Activated CD8-positive, alpha-beta memory T cell treated with anti-CD3 and anti-CD28 coated beads, Interleukin-2, amount 50 U/mL, for 1 hour (primary cell): Measurements from ENCODE around the gene VASH1.

Experiments used
- DNase-seq: peaks from one replicate; pipeline ENCODE4 v3.0.0-alpha.2; 2020; ENCODE audit errors: extremely low read depth

Gene VASH1

GRCh38 chr14:76742185-76742584, 19.1 kb upstream of the VASH1 start:
- no peak for DNase-seq

- no peak for DNase-seq
Measured at GRCh38 chr14:76742966-76743365, 18.3 kb upstream of the VASH1 start.

- DNase-seq: no peak
Measured at GRCh38 chr14:76752744-76753143, 8.5 kb upstream of the VASH1 start.

GRCh38 chr14:76753541-76754198, 7.6 kb upstream of the VASH1 start:
- no peak for DNase-seq

- DNase-seq: no peak
Measured at GRCh38 chr14:76754586-76754985, 6.7 kb upstream of the VASH1 start.

GRCh38 chr14:76755610-76756370, 5.5 kb upstream of the VASH1 start:
- no peak for DNase-seq

GRCh38 chr14:76756371-76756750, 4.9 kb upstream of the VASH1 start:
- no peak for DNase-seq

- DNase-seq: no peak
Measured at GRCh38 chr14:76759589-76759988, 1.7 kb upstream of the VASH1 start.

- no peak for DNase-seq
Measured at GRCh38 chr14:76760331-76761135, 735 bp upstream of the VASH1 start.

GRCh38 chr14:76761960-76762410, 717 bp downstream of the VASH1 start:
- DNase-seq: no peak

GRCh38 chr14:76762411-76763095, 1.3 kb downstream of the VASH1 start:
- DNase-seq: no peak

- no peak for DNase-seq
Measured at GRCh38 chr14:76763096-76764041, 2.1 kb downstream of the VASH1 start.

- DNase-seq: no peak
Measured at GRCh38 chr14:76765461-76765931, 4.2 kb downstream of the VASH1 start.

GRCh38 chr14:76767681-76768656, 6.7 kb downstream of the VASH1 start:
- DNase-seq: peak; percentile 57

- DNase-seq: no peak
Measured at GRCh38 chr14:76768671-76769500, 7.6 kb downstream of the VASH1 start.

- DNase-seq: no peak
Measured at GRCh38 chr14:76769636-76770292, 8.5 kb downstream of the VASH1 start.

GRCh38 chr14:76770521-76771436, 9.5 kb downstream of the VASH1 start:
- DNase-seq: no peak
